BJ (cell line): Measurements from ENCODE around the gene LIPI. TPM values are rescaled to one million over a fixed set of nuclear protein-coding genes. Genes with fewer than 3 reads are reported as not detected.
"Not testable (repeated sequence)": the region's sequence is repeated elsewhere in the genome, so short reads cannot be mapped to it uniquely, and the experiment has no call there.

Source experiments
- CTCF ChIA-PET: fragments of 350-600 bp; formaldehyde crosslinking; extraction: SDS; loops from one replicate; lab custom pipeline; 2021; ENCODE audit warnings: antibody characterized with exemption, inconsistent platforms; lab: Yijun Ruan, JAX
- POLR2A ChIA-PET: fragments of 300-600 bp; sonication (Branson Sonifier 250); formaldehyde crosslinking; extraction: SDS; loops from one replicate; lab custom pipeline; 2021; ENCODE audit warnings: antibody characterized with exemption; lab: Charles Lee
- DNase-seq: peaks from one replicate; pipeline ENCODE4 v3.0.0-alpha.2; 2011; ENCODE audit warnings: low read depth
- H3K27me3 ChIP-seq: 2 replicates; pipeline ENCODE4 v1.6.0; 2011; ENCODE audit warnings: low read length; ENCODE audit not compliant: control insufficient read depth, insufficient read depth
- H3K36me3 ChIP-seq: 2 replicates; pipeline ENCODE4 v1.5.1; 2011; ENCODE audit warnings: low read length; ENCODE audit not compliant: control insufficient read depth, insufficient read depth
- H3K4me3 ChIP-seq: 2 replicates; pipeline ENCODE4 v1.5.1; 2011; ENCODE audit warnings: low read depth, mild to moderate bottlenecking, control low read depth, low read length
- CTCF ChIP-seq: IDR thresholded peaks from 2 replicates; pipeline ENCODE4 v1.5.1; 2011; ENCODE audit warnings: low read depth, mild to moderate bottlenecking, control low read depth, inconsistent platforms, low read length, moderate library complexity; ENCODE audit not compliant: insufficient read depth
- polyA plus RNA-seq: library from polyadenylated mRNA; depleted of rRNA; stranded (reverse); fragments of >200 nt; gene quantifications from 2 replicates; pipeline ENCODE4 v1.2.3, GENCODE V29; 2011

The LIPI gene
- polyA plus RNA-seq, 1 experiment = not detected

GRCh38 chr21:14213164-14213563 lies 2.4 kb upstream of the LIPI start:
- POLR2A ChIA-PET = no interaction called here
- no peak for DNase-seq
- TF ChIP-seq CTCF = no peak
- CTCF ChIA-PET = no interaction called here
- Histone ChIP-seq H3K27me3 (no peaks in the 10 kb centered on the region), H3K4me3 (no peak overlapping the region), H3K36me3 (no peaks in the 10 kb centered on the region)

- ChIA-PET POLR2A (no interaction called here), CTCF (no interaction called here)
- no peak for DNase-seq
- H3K36me3 ChIP-seq = no peaks in the 10 kb centered on the region
- no peak overlapping the region for H3K4me3 ChIP-seq
- TF ChIP-seq CTCF = no peak
- H3K27me3 ChIP-seq = no peaks in the 10 kb centered on the region
Measured at GRCh38 chr21:14206222-14206621, 4.5 kb downstream of the LIPI start.

- POLR2A ChIA-PET, H3K4me3 ChIP-seq, CTCF ChIA-PET, DNase-seq, H3K27me3 ChIP-seq, H3K36me3 ChIP-seq: not testable (repeated sequence)
Measured at GRCh38 chr21:14166463-14167223, 44.1 kb downstream of the LIPI start.

- no peak for DNase-seq
- Histone ChIP-seq H3K27me3 (no peaks in the 10 kb centered on the region), H3K36me3 (no peaks in the 10 kb centered on the region), H3K4me3 (no peak overlapping the region)
- ChIA-PET CTCF (no interaction called here), POLR2A (no interaction called here)
- TF ChIP-seq CTCF = no peak
Measured at GRCh38 chr21:14143999-14144398, 66.8 kb downstream of the LIPI start.

- DNase-seq = no peak
- Histone ChIP-seq H3K27me3 (no peaks in the 10 kb centered on the region), H3K4me3 (no peak overlapping the region), H3K36me3 (no peaks in the 10 kb centered on the region)
- TF ChIP-seq CTCF = no peak
- POLR2A ChIA-PET = no interaction called here
- CTCF ChIA-PET = no interaction called here
Measured at GRCh38 chr21:14124266-14124665, 86.5 kb downstream of the LIPI start.

GRCh38 chr21:14121719-14122118 lies 89.0 kb downstream of the LIPI start:
- DNase-seq = no peak
- no peaks in the 10 kb centered on the region for H3K36me3 ChIP-seq
- ChIA-PET POLR2A (no interaction called here), CTCF (no interaction called here)
- no peak overlapping the region for H3K4me3 ChIP-seq
- no peaks in the 10 kb centered on the region for H3K27me3 ChIP-seq
- TF ChIP-seq CTCF = no peak
